Mesenchymal stem cell (in vitro differentiated cells and primary cell): ENCODE results near the gene SMARCA5.
A peak's percentile ranks its signal among the peaks of the same experiment; 100 is the strongest.

ENCODE experiments used
- DNase-seq: peaks from one replicate; pipeline ENCODE4 v3.0.0-alpha.2; 2013
- H2AFZ ChIP-seq: one replicate; pipeline ENCODE4 v1.6.1; 2013; ENCODE audit warnings: low read depth, mild to moderate bottlenecking, control low read depth, inconsistent platforms, low read length, moderate library complexity
- H2AK5ac ChIP-seq: 2 replicates; pipeline ENCODE4 v1.6.1; 2013; ENCODE audit warnings: low read length, moderate library complexity, mild to moderate bottlenecking, inconsistent platforms; ENCODE audit not compliant: severe bottlenecking
- H2BK120ac ChIP-seq: one replicate; pipeline ENCODE4 v1.6.1; 2013; ENCODE audit warnings: low read depth, mild to moderate bottlenecking, inconsistent platforms, low read length, moderate library complexity
- H2BK12ac ChIP-seq, 2 experiments: one replicate each; pipeline ENCODE4 v1.6.1; 2013; ENCODE audit warnings: inconsistent platforms in 2 of 2, low read length in 2 of 2, mild to moderate bottlenecking in 2 of 2, moderate library complexity in 2 of 2, control low read depth in 1 of 2
- H2BK15ac ChIP-seq: one replicate; pipeline ENCODE4 v1.6.1; 2013; ENCODE audit warnings: mild to moderate bottlenecking, low read depth, inconsistent platforms; ENCODE audit not compliant: poor library complexity, severe bottlenecking
- H2BK5ac ChIP-seq: 2 replicates; pipeline ENCODE4 v1.6.1; 2013; ENCODE audit warnings: low read depth, mild to moderate bottlenecking, low read length, control low read depth, inconsistent platforms; ENCODE audit not compliant: poor library complexity, severe bottlenecking
- H3K14ac ChIP-seq, 2 experiments: one replicate each; pipeline ENCODE4 v1.6.1; 2013; ENCODE audit warnings: inconsistent platforms in 2 of 2, low read length in 2 of 2, control low read depth in 1 of 2, mild to moderate bottlenecking in 1 of 2, moderate library complexity in 1 of 2
- H3K18ac ChIP-seq, 2 experiments: one replicate each; pipeline ENCODE4 v1.6.1; 2013; ENCODE audit warnings: inconsistent platforms in 2 of 2, low read length in 2 of 2, control low read depth in 1 of 2, low read depth in 1 of 2, mild to moderate bottlenecking in 1 of 2
- H3K23ac ChIP-seq, 2 experiments: one replicate each; pipeline ENCODE4 v1.6.1; 2013; ENCODE audit warnings: inconsistent platforms in 2 of 2, low read length in 2 of 2, mild to moderate bottlenecking in 2 of 2, moderate library complexity in 2 of 2, control low read depth in 1 of 2
- H3K27ac ChIP-seq: 2 replicates; pipeline ENCODE4 v1.5.1; 2013; ENCODE audit warnings: mild to moderate bottlenecking, moderate library complexity, low read length, control low read depth, inconsistent platforms; ENCODE audit not compliant: poor library complexity, severe bottlenecking
- H3K27me3 ChIP-seq, 2 experiments: 2 replicates each; pipeline versions ENCODE4 v1.6.1 to v1.7.0; 2013; ENCODE audit warnings: low read length in 2 of 2, mild to moderate bottlenecking in 2 of 2, moderate library complexity in 2 of 2, control low read depth in 1 of 2, inconsistent platforms in 1 of 2; ENCODE audit not compliant: control insufficient read depth in 1 of 2, insufficient read depth in 1 of 2
- H3K36me3 ChIP-seq, 2 experiments: 2 replicates each; pipeline versions ENCODE4 v1.6.1 to v1.7.0; 2013; ENCODE audit warnings: low read length in 2 of 2, control low read depth in 1 of 2, inconsistent platforms in 1 of 2, low read depth in 1 of 2, mild to moderate bottlenecking in 1 of 2; ENCODE audit not compliant: insufficient read depth in 2 of 2, control insufficient read depth in 1 of 2
- H3K4ac ChIP-seq, 2 experiments: one replicate each; pipeline ENCODE4 v1.6.1; 2013; ENCODE audit warnings: inconsistent platforms in 2 of 2, low read length in 2 of 2, mild to moderate bottlenecking in 2 of 2, moderate library complexity in 2 of 2, control low read depth in 1 of 2, low read depth in 1 of 2
- H3K4me1 ChIP-seq: 2 replicates; pipeline ENCODE4 v1.6.1; 2013; ENCODE audit warnings: low read depth, low read length, control low read depth; ENCODE audit not compliant: control insufficient read depth, insufficient read depth
- H3K4me2 ChIP-seq: 2 replicates; pipeline ENCODE4 v1.6.1; 2013; ENCODE audit warnings: low read length, mild to moderate bottlenecking, inconsistent platforms; ENCODE audit not compliant: poor library complexity, severe bottlenecking
- H3K4me3 ChIP-seq, 2 experiments: 2 replicates each; pipeline versions ENCODE4 v1.5.1 to v1.7.0; 2013; ENCODE audit warnings: low read length in 2 of 2, mild to moderate bottlenecking in 2 of 2, control low read depth in 1 of 2, low read depth in 1 of 2; ENCODE audit not compliant: insufficient read depth in 1 of 2
- H3K79me1 ChIP-seq: replicated peaks from 2 replicates; pipeline ENCODE4 v1.6.1; 2013; ENCODE audit warnings: mild to moderate bottlenecking, control low read depth, low read length, inconsistent platforms; ENCODE audit not compliant: poor library complexity, severe bottlenecking
- H3K9ac ChIP-seq: 2 replicates; pipeline ENCODE4 v1.7.0; 2013; ENCODE audit warnings: mild to moderate bottlenecking, low read length, moderate library complexity
- H3K9me3 ChIP-seq: 2 replicates; pipeline ENCODE4 v1.7.0; 2013; ENCODE audit warnings: mild to moderate bottlenecking, low read length; ENCODE audit not compliant: control insufficient read depth
- H4K8ac ChIP-seq: one replicate; pipeline ENCODE4 v1.6.1; 2013; ENCODE audit warnings: inconsistent platforms, mild to moderate bottlenecking, low read length, moderate library complexity
- H4K91ac ChIP-seq: one replicate; pipeline ENCODE4 v1.6.1; 2013; ENCODE audit warnings: mild to moderate bottlenecking, low read length, inconsistent platforms
- WGBS: methylation state at CpG from one replicate; pipeline ENCODE4 v1.1.7; 2013; ENCODE audit warnings: mixed read lengths; 5-methylcytosine and 5-hydroxymethylcytosine counted together

The SMARCA5 gene

DNA sequence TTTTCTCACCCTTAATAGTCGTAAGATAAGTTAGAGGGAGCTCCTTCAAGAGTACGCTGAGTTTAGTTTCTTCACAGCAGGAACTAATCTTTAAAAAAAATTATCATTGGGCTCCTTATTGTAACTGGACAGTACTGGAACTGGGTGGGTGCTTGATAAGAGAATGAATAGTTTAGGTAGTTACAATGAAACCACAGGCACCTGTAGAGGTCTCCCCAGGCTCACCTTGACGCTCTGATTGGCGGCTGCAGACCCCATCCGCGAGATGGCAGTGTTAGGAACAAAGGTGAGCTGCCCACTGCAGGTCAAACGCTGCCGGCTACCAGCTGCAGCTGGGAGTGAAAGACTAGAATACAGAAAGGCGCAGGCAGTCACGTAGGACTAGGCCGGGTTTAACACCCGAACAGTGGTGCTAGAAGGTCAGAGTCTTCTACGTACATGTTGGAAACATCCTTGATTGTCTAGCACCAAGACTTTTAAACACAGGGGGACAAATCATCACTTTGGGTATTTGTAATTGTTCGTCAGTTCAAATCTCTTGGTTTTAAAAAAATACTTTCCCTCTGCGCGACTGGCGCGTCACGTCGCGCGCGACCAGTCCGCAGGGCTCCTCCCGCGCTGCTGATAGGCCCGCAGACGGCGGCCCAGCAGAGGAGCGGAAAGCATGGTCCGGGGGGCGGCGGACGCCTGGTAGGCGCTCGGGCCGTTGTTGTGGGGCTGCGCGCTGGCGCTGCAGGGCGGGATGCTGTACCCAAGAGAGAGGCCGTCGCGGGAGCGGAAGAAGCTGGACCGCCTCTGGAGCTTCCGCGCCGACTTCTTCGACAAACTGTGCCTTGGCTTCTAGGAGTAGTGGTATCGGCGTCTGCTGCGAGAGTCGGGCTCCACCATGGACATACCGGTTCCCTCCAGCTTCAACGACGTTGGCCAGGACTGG is 45.6 kb downstream of the SMARCA5 start:
- peaks cover 4 to 18% of the 10 kb centered on the region in 2 experiments for H3K36me3 ChIP-seq
- peak overlapping the region in 1 of 2 experiments; percentile 82 for H3K4me3 ChIP-seq
- no peak overlapping the region for H4K91ac ChIP-seq
- WGBS = 86% methylated on average over 56 of the region's 57 CpGs
- no peak overlapping the region for H2AK5ac ChIP-seq
- H3K18ac ChIP-seq = no peak overlapping the region
- H2AFZ ChIP-seq = no peak overlapping the region
- H3K9me3 ChIP-seq = no peaks in the 10 kb centered on the region
- peak overlapping the region; percentile 92 for H3K9ac ChIP-seq
- DNase-seq = no peak
- H3K4me1 ChIP-seq = no peaks in the 10 kb centered on the region
- H3K23ac ChIP-seq = no peak overlapping the region
- no peak overlapping the region for H3K27ac ChIP-seq
- no peaks in the 10 kb centered on the region for H3K79me1 ChIP-seq
- H3K14ac ChIP-seq = no peak overlapping the region
- no peak overlapping the region for H4K8ac ChIP-seq
- H2BK120ac ChIP-seq = no peak overlapping the region
- no peak overlapping the region for H2BK15ac ChIP-seq
- no peak overlapping the region for H3K4ac ChIP-seq
- no peak overlapping the region for H2BK12ac ChIP-seq
- no peaks in the 10 kb centered on the region for H3K27me3 ChIP-seq
- H2BK5ac ChIP-seq = no peak overlapping the region
- no peak overlapping the region for H3K4me2 ChIP-seq

DNA sequence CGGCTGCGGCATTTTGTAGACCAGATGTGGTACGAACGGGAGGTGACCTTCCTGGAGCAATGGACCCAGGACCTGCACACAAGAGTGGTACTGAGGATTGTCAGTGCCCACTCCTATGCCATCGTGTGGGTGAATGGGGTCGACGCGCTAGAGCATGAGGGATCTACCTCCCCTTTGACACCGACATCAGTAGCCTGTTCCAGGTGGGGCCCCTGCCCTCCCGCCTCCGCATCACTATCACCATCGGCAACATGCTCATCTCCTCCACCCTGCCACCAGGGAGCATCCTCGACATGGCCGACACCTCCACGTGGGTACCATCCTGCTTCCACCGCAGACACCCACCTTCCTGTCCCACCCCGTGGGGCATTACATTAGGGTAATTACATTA is 46.2 kb downstream of the SMARCA5 start:
- Histone ChIP-seq H3K36me3 (peaks cover 4 to 14% of the 10 kb centered on the region in 2 experiments), H3K4ac (no peak overlapping the region), H2BK15ac (no peak overlapping the region), H3K23ac (no peak overlapping the region), H3K9me3 (no peaks in the 10 kb centered on the region), H2BK5ac (no peak overlapping the region), H2BK12ac (no peak overlapping the region), H3K27ac (no peak overlapping the region), H2BK120ac (no peak overlapping the region), H3K9ac (peak overlapping the region; percentile 92), H3K4me2 (no peak overlapping the region), H3K14ac (no peak overlapping the region), H3K79me1 (no peaks in the 10 kb centered on the region), H2AK5ac (no peak overlapping the region), H4K91ac (peak overlapping the region; percentile 15), H3K4me1 (no peaks in the 10 kb centered on the region), H4K8ac (no peak overlapping the region), H3K18ac (no peak overlapping the region), H3K27me3 (no peaks in the 10 kb centered on the region), H2AFZ (no peak overlapping the region), H3K4me3 (peak overlapping the region in 1 of 2 experiments; percentile 82)
- DNase-seq = no peak
- 97% methylated on average over 15 of the region's 17 CpGs for WGBS

DNA sequence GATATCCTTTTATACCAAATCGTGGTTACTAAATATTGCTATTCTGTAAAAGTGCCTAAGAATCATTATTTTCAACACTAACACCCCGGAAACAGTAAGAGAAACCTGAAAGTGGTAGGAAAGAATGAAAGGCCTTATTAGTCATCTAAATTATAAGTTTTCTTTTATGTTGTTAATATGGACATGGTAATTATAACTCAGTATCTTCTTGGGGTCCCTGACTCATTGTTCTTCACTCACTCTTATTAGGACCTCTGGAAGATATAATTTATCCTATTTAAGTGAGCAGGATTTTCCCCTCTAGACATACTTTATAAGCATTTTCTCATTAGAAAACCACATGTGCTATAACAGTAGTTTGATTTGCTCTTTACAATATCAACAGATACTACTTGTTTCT is 51.0 kb downstream of the SMARCA5 start:
- H2AK5ac ChIP-seq = no peak overlapping the region
- no peak overlapping the region for H3K18ac ChIP-seq
- H2BK5ac ChIP-seq = no peak overlapping the region
- H2BK15ac ChIP-seq = no peak overlapping the region
- H4K91ac ChIP-seq = no peak overlapping the region
- H3K14ac ChIP-seq = no peak overlapping the region
- no peak overlapping the region for H2AFZ ChIP-seq
- no peak overlapping the region for H3K9ac ChIP-seq
- H3K4me2 ChIP-seq = no peak overlapping the region
- WGBS = no CpG with 5 or more reads among the region's 2 CpGs
- H3K4me3 ChIP-seq = no peak overlapping the region
- H2BK120ac ChIP-seq = no peak overlapping the region
- no peaks in the 10 kb centered on the region for H3K79me1 ChIP-seq
- no peak overlapping the region for H4K8ac ChIP-seq
- no peak overlapping the region for H3K4ac ChIP-seq
- H3K9me3 ChIP-seq = peaks cover 2% of the 10 kb centered on the region
- no peaks in the 10 kb centered on the region for H3K27me3 ChIP-seq
- H3K36me3 ChIP-seq = peaks cover 0 to 2% of the 10 kb centered on the region in 2 experiments
- no peak overlapping the region for H2BK12ac ChIP-seq
- DNase-seq = no peak
- no peaks in the 10 kb centered on the region for H3K4me1 ChIP-seq
- no peak overlapping the region for H3K27ac ChIP-seq
- H3K23ac ChIP-seq = no peak overlapping the region

DNA sequence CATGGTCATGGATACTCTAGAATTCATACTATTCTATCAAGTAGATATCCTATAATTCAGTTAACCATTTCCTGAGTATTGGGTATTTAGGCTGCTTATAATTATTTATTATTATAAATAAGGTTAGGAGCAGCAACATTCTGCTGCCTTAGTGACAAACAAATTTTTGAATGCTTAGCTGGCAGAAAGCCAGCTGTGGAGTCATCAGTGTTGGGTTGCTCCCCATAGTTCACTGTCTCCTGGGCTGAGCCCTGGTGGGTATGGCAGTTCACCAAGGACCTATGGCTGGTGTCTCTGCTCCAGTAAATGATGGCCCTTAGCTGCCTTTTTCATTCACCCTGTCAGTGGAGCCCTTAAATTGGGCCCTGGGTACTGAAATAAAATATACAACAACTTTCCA is 61.8 kb downstream of the SMARCA5 start:
- no peak overlapping the region for H4K91ac ChIP-seq

More for the DNA sequence above, 61.8 kb downstream of the SMARCA5 start:
- no peak overlapping the region for H2AK5ac ChIP-seq
- no peaks in the 10 kb centered on the region for H3K36me3 ChIP-seq
- H3K9me3 ChIP-seq = peaks cover 3% of the 10 kb centered on the region
- no peak overlapping the region for H2BK12ac ChIP-seq
- no peak overlapping the region for H2BK5ac ChIP-seq
- no peak overlapping the region for H3K18ac ChIP-seq
- no peak for DNase-seq
- H3K4ac ChIP-seq = no peak overlapping the region
- H2BK120ac ChIP-seq = no peak overlapping the region
- no peaks in the 10 kb centered on the region for H3K4me1 ChIP-seq
- no peak overlapping the region for H3K4me3 ChIP-seq
- H3K27me3 ChIP-seq = no peaks in the 10 kb centered on the region
- no peak overlapping the region for H3K9ac ChIP-seq
- no peak overlapping the region for H4K8ac ChIP-seq
- no peak overlapping the region for H3K14ac ChIP-seq
- no peak overlapping the region for H3K27ac ChIP-seq
- no peak overlapping the region for H3K4me2 ChIP-seq
- H3K79me1 ChIP-seq = no peaks in the 10 kb centered on the region
- no peak overlapping the region for H3K23ac ChIP-seq
- no peak overlapping the region for H2BK15ac ChIP-seq
- H2AFZ ChIP-seq = no peak overlapping the region
